Adrenal gland (tissue), 5 donors: ENCODE measurements around the gene TMEM215.

Source experiments
- POLR2A ChIP-seq, 2 donors: fragments of 450-650 bp; IDR thresholded peaks; one replicate each; pipeline ENCODE4 v1.6.1; 2017; ENCODE audit warnings: antibody characterized with exemption in 2 of 2, mild to moderate bottlenecking in 2 of 2, moderate library complexity in 1 of 2
- TF ChIP-seq, protein P1 (sequence below), 6 experiments: fragments of 450-650 bp in 4 of 6; fragments of 200-600 bp in 2 of 6; sonication (generic) in 1 of 6; IDR thresholded peaks; 1 replicate in 5 of 6; 2 replicates in 1 of 6; pipeline versions ENCODE4 v1.5.1 to v1.8.0; 2016 to 2021; ENCODE audit warnings: antibody characterized with exemption in 6 of 6, mild to moderate bottlenecking in 2 of 6, moderate library complexity in 1 of 6
- donor health status: DM: no; HTN: no; CAD: no.

DNA sequence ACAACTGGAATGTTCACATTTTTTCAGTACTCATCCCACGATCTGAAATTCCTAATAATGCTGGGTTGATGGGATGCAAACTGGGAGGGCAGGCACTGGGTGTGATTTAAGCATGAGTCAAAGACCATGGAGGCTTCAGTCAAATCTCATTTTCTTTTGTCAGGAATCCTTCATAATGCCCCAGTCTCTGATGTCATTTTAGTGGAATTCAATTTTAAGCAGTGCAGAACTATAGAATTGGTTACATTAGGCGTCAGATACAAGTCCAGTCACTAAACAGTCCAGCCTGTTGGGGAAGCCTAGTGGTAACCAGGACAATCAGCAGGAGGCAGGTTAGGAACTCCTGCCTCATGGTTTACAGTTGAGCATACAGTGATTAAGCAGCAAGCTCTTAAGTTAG lies 41.0 kb upstream of the TMEM215 start:
- TF ChIP-seq, protein P1, sequence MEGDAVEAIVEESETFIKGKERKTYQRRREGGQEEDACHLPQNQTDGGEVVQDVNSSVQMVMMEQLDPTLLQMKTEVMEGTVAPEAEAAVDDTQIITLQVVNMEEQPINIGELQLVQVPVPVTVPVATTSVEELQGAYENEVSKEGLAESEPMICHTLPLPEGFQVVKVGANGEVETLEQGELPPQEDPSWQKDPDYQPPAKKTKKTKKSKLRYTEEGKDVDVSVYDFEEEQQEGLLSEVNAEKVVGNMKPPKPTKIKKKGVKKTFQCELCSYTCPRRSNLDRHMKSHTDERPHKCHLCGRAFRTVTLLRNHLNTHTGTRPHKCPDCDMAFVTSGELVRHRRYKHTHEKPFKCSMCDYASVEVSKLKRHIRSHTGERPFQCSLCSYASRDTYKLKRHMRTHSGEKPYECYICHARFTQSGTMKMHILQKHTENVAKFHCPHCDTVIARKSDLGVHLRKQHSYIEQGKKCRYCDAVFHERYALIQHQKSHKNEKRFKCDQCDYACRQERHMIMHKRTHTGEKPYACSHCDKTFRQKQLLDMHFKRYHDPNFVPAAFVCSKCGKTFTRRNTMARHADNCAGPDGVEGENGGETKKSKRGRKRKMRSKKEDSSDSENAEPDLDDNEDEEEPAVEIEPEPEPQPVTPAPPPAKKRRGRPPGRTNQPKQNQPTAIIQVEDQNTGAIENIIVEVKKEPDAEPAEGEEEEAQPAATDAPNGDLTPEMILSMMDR (IDR thresholded peaks at IDR 0.05): no peak
- TF ChIP-seq POLR2A (IDR thresholded peaks at IDR 0.05): no peak
